ENCODE results near the gene STAT5B. TPM values are rescaled to one million over a fixed set of nuclear protein-coding genes. Genes with fewer than 3 reads are reported as not detected.
"Not testable (repeated sequence)": the region's sequence is repeated elsewhere in the genome, so short reads cannot be mapped to it uniquely, and the experiment has no call there.

Gene STAT5B
- total RNA-seq, 1 donor from 2014 or later: 67.9 TPM

DNA sequence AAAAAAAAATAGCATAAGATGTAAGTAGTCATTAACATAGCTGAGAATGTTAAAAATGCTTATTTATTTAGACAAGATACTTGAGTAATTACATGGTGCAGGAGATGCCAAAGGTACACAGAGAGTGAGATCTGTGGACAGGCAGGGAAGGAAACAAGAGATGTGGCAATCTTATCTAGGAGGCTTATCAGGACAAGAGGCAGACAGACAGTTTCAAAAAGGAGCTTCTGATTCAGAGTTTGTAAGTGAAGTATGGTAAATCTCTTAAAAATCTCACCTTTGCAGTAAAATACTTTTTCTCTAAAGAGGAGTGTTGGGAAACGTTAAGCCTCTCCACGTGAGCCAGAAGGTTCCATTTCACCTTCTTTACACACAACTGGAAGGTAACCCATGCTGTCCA, 62.0 kb downstream of the STAT5B start:
- no peaks in the 10 kb centered on the region for H3K9me3 ChIP-seq
- no peaks in the 10 kb centered on the region for H3K27me3 ChIP-seq (ENCODE audit: low read depth)
- no peak overlapping the region for H3K27ac ChIP-seq
- intact Hi-C loops (cut with DNase I): no loop called here
- H3K4me1 ChIP-seq: no peaks in the 10 kb centered on the region
- TF ChIP-seq, protein P1, sequence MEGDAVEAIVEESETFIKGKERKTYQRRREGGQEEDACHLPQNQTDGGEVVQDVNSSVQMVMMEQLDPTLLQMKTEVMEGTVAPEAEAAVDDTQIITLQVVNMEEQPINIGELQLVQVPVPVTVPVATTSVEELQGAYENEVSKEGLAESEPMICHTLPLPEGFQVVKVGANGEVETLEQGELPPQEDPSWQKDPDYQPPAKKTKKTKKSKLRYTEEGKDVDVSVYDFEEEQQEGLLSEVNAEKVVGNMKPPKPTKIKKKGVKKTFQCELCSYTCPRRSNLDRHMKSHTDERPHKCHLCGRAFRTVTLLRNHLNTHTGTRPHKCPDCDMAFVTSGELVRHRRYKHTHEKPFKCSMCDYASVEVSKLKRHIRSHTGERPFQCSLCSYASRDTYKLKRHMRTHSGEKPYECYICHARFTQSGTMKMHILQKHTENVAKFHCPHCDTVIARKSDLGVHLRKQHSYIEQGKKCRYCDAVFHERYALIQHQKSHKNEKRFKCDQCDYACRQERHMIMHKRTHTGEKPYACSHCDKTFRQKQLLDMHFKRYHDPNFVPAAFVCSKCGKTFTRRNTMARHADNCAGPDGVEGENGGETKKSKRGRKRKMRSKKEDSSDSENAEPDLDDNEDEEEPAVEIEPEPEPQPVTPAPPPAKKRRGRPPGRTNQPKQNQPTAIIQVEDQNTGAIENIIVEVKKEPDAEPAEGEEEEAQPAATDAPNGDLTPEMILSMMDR (IDR thresholded peaks at IDR 0.05): no peak
- ATAC-seq (no peak), DNase-seq (no peak)
- H3K36me3 ChIP-seq: peaks cover 94% of the 10 kb centered on the region
- no peak overlapping the region for H3K4me3 ChIP-seq

DNA sequence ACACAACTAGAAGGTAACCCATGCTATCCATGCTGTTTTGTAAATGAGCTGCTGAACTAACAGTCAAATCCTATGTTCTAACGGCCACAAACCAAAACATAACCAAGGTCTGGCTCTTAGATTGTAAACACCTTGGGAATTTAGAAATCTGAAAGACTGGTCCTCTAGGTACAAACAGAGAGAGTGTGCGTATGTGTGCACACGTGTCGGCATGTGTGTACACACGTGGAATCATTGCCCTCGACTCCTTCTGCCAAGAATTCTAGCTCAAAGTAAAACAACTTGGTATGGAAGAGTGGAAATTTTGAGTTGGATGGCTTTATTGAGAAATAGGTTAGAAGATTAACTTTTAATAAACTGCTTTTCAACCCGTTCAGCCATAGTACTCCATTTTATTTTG, 63.8 kb downstream of the STAT5B start:
- Histone ChIP-seq H3K36me3 (peaks cover 94% of the 10 kb centered on the region), H3K27me3 (ENCODE audit: low read depth) (no peaks in the 10 kb centered on the region), H3K27ac (no peak overlapping the region), H3K9me3 (no peaks in the 10 kb centered on the region), H3K4me1 (no peaks in the 10 kb centered on the region), H3K4me3 (no peak overlapping the region)
- ATAC-seq (no peak), DNase-seq (no peak)
- TF ChIP-seq, protein P1 (IDR thresholded peaks at IDR 0.05): no peak
- intact Hi-C loops (cut with DNase I): no loop called here

DNA sequence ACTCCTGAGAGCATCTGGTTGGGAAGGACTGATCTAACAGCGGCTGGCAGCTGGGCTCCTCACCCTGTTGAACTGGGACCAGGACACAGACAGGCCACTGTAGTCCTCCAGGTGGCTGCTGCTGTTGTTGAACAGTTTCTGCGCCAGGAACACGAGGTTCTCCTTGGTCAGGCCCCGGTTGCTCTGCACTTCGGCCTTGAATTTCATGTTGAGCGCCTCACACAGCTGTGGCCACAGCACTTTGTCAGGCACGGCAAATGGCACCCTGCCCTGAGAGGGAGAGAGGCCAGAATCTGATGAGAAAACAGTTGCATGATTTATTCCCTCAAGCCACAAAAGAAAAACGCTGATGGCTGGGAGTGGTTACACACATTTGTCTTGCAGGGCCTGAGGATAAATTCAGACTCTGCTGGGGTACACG, 64.3 kb downstream of the STAT5B start:
- H3K27me3 ChIP-seq (ENCODE audit: low read depth); DNase-seq; H3K4me3 ChIP-seq; intact Hi-C loops (cut with DNase I); H3K27ac ChIP-seq; H3K4me1 ChIP-seq; H3K9me3 ChIP-seq: not testable (repeated sequence)
- peak; percentile 55 to 83 for ATAC-seq
- peaks cover 94% of the 10 kb centered on the region for H3K36me3 ChIP-seq

DNA sequence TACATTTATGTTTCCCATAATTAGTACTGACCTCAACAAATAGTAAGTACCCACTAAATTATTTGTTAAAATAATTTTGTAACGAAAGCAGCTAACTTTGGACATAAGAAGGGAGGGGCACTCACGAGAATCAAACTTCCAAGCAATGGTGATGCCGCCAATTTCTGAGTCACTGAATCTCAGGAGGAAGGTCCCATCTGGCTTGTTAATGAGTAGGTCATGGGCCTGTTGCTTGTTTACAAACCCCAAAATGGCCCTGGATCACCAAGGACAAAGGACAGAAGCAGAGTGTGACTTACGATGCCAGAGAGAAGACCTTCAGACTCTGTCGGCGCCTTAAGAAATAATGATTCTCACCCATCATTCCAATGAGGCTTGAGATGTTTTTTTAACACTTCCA, 66.1 kb downstream of the STAT5B start:
- H3K4me1 ChIP-seq: no peaks in the 10 kb centered on the region
- no peak for DNase-seq
- no peak overlapping the region for H3K4me3 ChIP-seq
- H3K27me3 ChIP-seq (ENCODE audit: low read depth): no peaks in the 10 kb centered on the region
- H3K36me3 ChIP-seq: peaks cover 93% of the 10 kb centered on the region
- no peak for ATAC-seq
- TF ChIP-seq, protein P1 (IDR thresholded peaks at IDR 0.05): no peak
- H3K27ac ChIP-seq: no peak overlapping the region
- H3K9me3 ChIP-seq: no peaks in the 10 kb centered on the region
- intact Hi-C loops (cut with DNase I): no loop called here

DNA sequence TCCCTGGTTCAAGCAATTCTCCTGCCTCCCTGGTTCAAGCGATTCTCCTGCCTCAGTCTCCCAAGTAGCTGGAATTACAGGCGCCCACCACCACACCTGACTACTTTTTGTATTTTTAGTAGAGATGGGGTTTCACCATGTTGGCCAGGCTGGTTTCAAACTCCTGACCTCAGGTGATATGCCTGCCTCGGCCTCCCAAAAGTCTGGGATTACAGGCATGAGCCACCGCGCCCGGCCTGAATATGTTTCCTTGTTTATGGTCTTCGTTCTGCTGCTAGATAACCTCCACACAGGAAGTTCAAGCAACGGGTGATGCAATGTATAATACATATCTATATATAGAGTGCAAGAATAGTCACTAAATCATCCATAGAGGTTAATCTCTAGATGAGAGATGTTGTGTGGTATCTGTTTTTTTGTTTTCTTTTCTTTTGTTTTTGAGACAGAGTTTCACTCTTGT, 70.0 kb downstream of the STAT5B start:
- ATAC-seq; H3K4me3 ChIP-seq; H3K27ac ChIP-seq; DNase-seq; H3K4me1 ChIP-seq; H3K9me3 ChIP-seq; intact Hi-C loops (cut with DNase I); H3K27me3 ChIP-seq (ENCODE audit: low read depth): not testable (repeated sequence)
- peaks cover 92% of the 10 kb centered on the region for H3K36me3 ChIP-seq

DNA sequence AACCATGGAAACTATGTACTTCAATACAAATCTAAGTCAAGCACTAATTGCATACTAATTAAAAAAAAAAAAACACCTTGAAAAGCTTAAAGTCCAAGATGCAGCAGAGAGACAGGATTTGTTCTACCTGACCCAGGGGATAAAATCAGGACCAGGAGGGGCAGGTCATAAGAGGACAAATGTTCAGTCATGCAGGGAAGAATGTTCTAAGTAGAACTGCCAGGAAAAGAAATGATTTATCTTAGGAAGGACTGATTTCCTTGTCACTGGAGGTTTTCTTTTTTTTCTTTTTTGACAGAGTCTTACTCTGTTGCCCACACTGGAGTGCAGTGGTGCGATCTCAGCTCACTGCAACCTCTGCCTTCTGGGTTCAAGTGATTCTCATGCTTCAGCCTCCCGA, 72.8 kb downstream of the STAT5B start:
- H3K36me3 ChIP-seq: peaks cover 82% of the 10 kb centered on the region
- H3K27ac ChIP-seq: no peak overlapping the region
- DNase-seq (no peak), ATAC-seq (no peak)
- TF ChIP-seq, protein P1 (IDR thresholded peaks at IDR 0.05): no peak
- no peaks in the 10 kb centered on the region for H3K4me1 ChIP-seq
- intact Hi-C loops (cut with DNase I): no loop called here
- no peak overlapping the region for H3K4me3 ChIP-seq
- no peaks in the 10 kb centered on the region for H3K27me3 ChIP-seq (ENCODE audit: low read depth)
- H3K9me3 ChIP-seq: no peaks in the 10 kb centered on the region

DNA sequence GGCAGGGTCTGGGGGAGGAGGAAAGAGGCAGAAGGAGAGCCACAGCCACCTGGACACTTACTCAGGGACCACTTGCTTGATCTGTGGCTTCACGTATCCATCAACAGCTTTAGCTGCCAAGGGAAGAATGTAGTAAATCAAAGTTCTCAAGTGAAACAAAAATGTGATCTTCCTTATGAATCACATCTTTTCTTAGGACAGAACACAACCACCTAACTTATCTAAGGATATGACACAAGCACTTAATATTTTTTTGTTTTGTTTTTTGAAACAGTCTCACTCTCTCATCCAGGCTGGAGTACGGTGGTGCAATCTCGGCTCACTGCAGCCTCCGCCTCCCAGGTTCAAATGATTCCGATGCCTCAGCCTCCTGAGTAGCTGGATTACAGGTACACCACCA, 73.5 kb downstream of the STAT5B start:
- intact Hi-C loops (cut with DNase I): no loop called here
- ATAC-seq: no peak
- Histone ChIP-seq H3K27me3 (ENCODE audit: low read depth) (no peaks in the 10 kb centered on the region), H3K9me3 (no peaks in the 10 kb centered on the region), H3K36me3 (peaks cover 80% of the 10 kb centered on the region), H3K27ac (no peak overlapping the region), H3K4me3 (no peak overlapping the region), H3K4me1 (no peaks in the 10 kb centered on the region)
- TF ChIP-seq, protein P1 (IDR thresholded peaks at IDR 0.05): no peak
- no peak for DNase-seq
